GM21529 (cell line): ENCODE measurements around the gene ANKRD33B.
A peak's percentile ranks its signal among the peaks of the same experiment; 100 is the strongest.
"Not testable (repeated sequence)": the region's sequence is repeated elsewhere in the genome, so short reads cannot be mapped to it uniquely, and the experiment has no call there.

Experiments
- ATAC-seq: cut with Tn5 transposase; IDR thresholded peaks from one replicate; pipeline ENCODE4 v1.9.1; 2021; ENCODE audit not compliant: unreplicated experiment

Gene ANKRD33B

GRCh38 chr5:10556289-10556807 is 7.5 kb upstream of the ANKRD33B start:
- no peak for ATAC-seq

- ATAC-seq: no peak
Measured at GRCh38 chr5:10556893-10557746, 6.8 kb upstream of the ANKRD33B start.

- ATAC-seq: no peak
Measured at GRCh38 chr5:10559151-10559550, 4.7 kb upstream of the ANKRD33B start.

GRCh38 chr5:10559871-10560270 is 4.0 kb upstream of the ANKRD33B start:
- ATAC-seq: no peak

- peak; percentile 26 for ATAC-seq
Measured at GRCh38 chr5:10562201-10563109, 1.4 kb upstream of the ANKRD33B start.

GRCh38 chr5:10563110-10563944 is 543 bp upstream of the ANKRD33B start:
- ATAC-seq: peak; percentile 26

- no peak for ATAC-seq
Measured at GRCh38 chr5:10564838-10565784, 1.2 kb downstream of the ANKRD33B start.

- no peak for ATAC-seq
Measured at GRCh38 chr5:10565785-10566542, 2.1 kb downstream of the ANKRD33B start.

GRCh38 chr5:10566543-10567068 is 2.7 kb downstream of the ANKRD33B start:
- ATAC-seq: no peak

GRCh38 chr5:10567121-10567591 is 3.3 kb downstream of the ANKRD33B start:
- no peak for ATAC-seq

- no peak for ATAC-seq
Measured at GRCh38 chr5:10567781-10568321, 4.0 kb downstream of the ANKRD33B start.

GRCh38 chr5:10570540-10570939 is 6.7 kb downstream of the ANKRD33B start:
- ATAC-seq: not testable (repeated sequence)

- no peak for ATAC-seq
Measured at GRCh38 chr5:10572451-10572850, 8.6 kb downstream of the ANKRD33B start.

GRCh38 chr5:10573487-10574145 is 9.7 kb downstream of the ANKRD33B start:
- ATAC-seq: no peak

- not testable (repeated sequence) for ATAC-seq
Measured at GRCh38 chr5:10574879-10575278, 11.0 kb downstream of the ANKRD33B start.

- no peak for ATAC-seq
Measured at GRCh38 chr5:10576121-10576789, 12.4 kb downstream of the ANKRD33B start.

- no peak for ATAC-seq
Measured at GRCh38 chr5:10576790-10577189, 12.9 kb downstream of the ANKRD33B start.
